NCI-H345 (cell line): Measurements from ENCODE around the gene KIF11.
"Not testable (repeated sequence)": the region's sequence is repeated elsewhere in the genome, so short reads cannot be mapped to it uniquely, and the experiment has no call there.

Experiments used
- DNase-seq: peaks from one replicate; lab custom pipeline; 2025; lab: John Stamatoyannopoulos, UW

The KIF11 gene

DNA sequence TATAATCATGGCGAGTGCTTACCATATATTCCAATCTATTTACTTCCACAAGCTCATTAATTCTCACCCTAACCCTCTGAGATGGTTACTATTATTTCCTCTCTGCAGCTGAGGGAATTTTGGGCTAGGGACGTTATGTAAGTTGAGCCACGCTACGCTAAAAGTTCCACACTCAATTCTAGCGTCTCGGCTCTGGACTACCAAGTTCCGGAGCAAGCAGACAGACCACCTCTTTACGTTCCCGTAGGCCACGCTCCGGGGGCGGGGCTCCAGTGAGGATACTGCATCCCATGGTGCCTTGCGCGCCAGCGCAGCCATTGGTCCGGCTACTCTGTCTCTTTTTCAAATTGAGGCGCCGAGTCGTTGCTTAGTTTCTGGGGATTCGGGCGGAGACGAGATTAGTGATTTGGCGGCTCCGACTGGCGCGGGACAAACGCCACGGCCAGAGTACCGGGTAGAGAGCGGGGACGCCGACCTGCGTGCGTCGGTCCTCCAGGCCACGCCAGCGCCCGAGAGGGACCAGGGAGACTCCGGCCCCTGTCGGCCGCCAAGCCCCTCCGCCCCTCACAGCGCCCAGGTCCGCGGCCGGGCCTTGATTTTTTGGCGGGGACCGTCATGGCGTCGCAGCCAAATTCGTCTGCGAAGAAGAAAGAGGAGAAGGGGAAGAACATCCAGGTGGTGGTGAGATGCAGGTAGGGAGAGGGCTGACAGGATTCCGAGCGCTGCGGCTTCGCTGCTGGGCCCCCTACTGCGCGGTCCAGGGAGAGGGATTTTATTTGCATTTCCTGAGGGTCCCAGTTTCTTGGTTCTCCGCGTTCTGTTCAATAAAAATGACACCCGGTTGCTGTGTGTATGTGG lies at the start of gene KIF11:
KIF11 (plus strand) TSS at position 370 of the 858 bp plus-strand sequence; CDS start at position 616, 246 bp downstream.
- DNase-seq: peak; percentile 96

DNA sequence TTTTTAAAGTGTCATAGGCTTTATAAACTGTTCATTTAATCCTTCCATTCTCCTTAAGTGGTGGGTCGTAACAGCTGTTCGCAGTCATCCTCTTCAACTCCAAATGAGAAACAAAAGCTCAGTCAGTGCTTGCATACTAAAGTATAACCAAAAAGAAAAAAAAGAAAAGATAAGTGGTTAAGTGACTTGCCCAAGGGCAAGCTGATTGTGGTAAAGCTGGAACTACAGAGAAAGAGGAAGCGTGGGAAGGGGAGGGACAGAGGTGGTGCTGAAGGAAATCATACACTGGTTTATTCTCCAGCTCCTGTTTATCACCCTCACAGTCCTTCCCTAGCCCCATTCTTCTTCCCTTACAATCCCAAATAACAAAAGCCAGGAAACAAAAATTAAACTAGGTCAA lies 48.6 kb upstream of the KIF11 start:
- peak; percentile 56 for DNase-seq

DNA sequence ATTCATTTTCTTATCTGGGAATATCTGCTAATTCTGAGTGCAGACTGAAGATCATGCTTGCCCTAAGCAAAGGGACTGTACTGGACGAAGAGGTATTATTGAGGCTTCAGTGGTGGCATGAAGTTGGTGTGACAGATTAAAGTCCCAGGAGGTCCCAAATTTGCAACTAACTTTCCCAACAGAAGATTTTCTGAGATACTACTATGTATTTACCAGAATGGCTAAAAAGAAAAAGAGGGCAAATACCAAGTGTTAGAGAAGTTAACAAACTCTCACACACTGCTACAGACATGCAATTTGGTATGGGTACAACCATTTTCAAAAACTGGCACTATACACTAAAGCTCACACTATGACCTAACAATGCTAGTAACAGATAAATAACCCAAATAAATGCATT lies 47.4 kb upstream of the KIF11 start:
- no peak for DNase-seq

DNA sequence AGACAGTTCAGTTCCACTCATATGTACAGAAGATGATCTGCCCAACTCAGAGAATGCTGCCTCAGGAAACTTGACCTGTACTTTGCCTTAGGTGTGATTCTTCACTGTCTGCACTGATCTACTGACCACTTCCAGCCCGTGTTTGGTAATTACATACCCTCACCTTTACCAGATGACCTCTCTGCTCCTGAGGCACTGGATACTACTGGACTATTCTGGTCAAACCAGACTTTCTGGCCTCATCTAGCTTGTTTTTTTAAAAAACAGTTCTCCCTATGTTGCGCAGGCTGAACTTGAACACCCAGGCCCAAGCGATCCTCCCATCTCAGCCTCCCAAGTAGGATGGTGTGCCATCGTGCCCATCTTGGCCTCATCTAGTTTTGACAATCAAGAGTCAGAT lies 45.3 kb upstream of the KIF11 start:
- no peak for DNase-seq

GRCh38 chr10:92550924-92551323 lies 42.0 kb upstream of the KIF11 start:
- no peak for DNase-seq

DNA sequence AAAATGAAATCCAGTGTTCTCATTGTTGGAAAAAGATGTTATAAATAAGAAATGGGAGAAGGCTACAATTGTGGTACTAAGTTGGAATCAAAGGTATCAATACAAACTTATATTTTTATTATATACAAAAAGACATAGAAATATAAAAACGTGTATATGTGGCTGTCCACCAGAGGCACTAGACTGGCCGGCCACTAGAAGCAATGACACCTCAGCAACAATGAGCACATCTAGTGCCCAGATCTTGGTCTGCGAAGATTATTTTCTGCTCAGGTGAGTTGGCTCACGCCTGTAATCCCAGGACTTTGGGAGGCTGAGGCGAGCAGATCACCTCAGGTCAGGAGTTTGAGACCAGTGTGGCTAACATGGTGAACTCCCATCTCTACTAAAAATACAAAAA lies 40.6 kb upstream of the KIF11 start:
- DNase-seq: no peak

DNA sequence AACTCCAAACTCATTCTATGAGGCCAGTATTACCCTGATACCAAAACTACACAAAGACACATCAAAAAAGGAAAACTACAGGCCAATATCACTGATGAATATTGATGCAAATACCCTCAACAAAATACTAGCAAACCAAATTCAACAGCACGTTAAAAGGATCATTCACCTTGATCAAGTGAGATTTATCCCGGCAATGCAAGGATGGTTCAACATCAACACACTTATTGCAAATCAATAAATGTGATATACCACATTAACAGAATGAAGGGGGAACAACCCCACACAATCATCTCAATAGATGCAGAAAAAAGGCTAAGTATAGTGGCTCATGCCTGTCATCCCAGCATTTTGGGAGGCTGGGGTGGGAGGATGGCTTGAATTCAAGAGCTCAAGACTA lies 39.0 kb upstream of the KIF11 start:
- no peak for DNase-seq

- no peak for DNase-seq
Observed at GRCh38 chr10:92559046-92559445, 33.9 kb upstream of the KIF11 start.

- DNase-seq: no peak
Observed at GRCh38 chr10:92562424-92562823, 30.5 kb upstream of the KIF11 start.

- DNase-seq: no peak
Observed at GRCh38 chr10:92567952-92568600, 24.9 kb upstream of the KIF11 start.

- DNase-seq: no peak
Observed at GRCh38 chr10:92569071-92569470, 23.9 kb upstream of the KIF11 start.

- not testable (repeated sequence) for DNase-seq
Observed at GRCh38 chr10:92569663-92570062, 23.3 kb upstream of the KIF11 start.

- no peak for DNase-seq
Observed at GRCh38 chr10:92571649-92572048, 21.3 kb upstream of the KIF11 start.

DNA sequence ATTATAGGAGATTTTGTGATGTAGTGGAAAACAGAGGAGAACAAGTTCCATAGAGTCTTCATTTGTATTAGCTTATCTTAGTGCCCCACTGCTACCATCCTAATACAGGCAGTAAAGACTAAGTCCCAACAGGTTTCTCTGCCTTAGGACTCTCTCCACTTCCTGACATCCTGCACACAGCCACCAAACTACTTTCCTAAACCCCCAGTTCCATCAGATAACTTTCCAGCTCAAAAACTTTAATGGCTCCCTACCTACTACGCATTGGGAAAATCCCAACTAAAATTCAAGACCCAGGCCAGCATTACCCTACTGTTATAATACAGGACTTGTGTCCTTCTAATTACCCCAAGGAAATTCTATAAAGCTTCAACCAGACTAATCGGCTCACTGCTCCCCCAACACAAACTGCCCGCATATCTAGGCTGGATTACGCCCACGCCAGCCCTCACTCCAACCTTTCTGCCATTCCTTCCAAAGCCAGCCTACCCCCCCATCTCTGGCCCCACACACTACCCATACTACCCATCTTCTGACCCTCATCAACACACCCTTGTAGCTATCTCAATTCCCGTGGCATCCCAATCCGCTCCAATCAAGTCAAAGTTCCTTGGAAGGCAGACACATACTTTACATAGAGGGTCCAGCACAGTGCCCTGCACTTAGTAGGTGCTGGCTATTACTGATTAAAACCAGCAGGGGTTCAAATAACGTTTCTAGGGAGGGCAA lies 20.4 kb upstream of the KIF11 start:
- DNase-seq: no peak

GRCh38 chr10:92573091-92573797 lies 19.7 kb upstream of the KIF11 start:
- peak; percentile 23 for DNase-seq

DNA sequence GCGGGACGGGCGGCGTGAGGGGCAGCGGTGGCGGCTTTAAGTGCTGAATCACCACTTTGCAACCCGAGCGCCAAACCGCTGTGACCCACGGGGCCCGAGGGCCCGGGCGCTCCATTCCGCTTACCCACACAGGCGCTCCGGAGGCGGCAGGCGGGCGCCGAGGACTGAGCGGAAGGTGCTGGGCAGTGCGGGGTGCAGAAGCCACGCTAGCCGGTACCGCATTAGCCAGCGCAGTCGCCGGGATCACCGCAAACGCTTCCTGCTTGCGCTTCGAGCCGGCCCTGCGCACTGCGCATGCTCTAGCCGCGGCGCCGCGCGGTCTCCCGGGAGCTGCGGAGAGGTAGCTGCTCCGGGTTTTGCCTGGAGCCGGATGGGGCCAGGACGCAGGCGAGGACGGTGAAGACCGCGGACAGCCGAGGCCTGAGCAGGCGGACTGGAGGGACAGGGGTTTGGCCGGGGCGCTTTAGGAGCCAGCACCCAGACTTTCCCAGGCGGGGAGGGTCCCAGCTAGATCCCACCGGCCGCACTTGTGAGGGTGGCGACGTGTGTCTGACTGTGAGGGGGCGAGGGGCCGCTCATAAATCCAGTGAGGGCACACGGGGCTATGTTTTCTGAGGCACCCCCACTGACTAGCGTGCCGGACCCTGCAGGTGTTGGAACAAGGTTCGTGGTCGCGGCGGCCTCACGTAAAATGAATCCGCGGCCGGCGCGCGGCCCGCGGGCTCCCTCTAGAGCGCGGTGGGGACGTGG lies 19.0 kb upstream of the KIF11 start, which contains the start of gene IDE:
IDE (minus strand) TSS at position 296 of the 750 bp plus-strand sequence; CDS start at position 222, 74 bp downstream.
- peak; percentile 75 for DNase-seq

DNA sequence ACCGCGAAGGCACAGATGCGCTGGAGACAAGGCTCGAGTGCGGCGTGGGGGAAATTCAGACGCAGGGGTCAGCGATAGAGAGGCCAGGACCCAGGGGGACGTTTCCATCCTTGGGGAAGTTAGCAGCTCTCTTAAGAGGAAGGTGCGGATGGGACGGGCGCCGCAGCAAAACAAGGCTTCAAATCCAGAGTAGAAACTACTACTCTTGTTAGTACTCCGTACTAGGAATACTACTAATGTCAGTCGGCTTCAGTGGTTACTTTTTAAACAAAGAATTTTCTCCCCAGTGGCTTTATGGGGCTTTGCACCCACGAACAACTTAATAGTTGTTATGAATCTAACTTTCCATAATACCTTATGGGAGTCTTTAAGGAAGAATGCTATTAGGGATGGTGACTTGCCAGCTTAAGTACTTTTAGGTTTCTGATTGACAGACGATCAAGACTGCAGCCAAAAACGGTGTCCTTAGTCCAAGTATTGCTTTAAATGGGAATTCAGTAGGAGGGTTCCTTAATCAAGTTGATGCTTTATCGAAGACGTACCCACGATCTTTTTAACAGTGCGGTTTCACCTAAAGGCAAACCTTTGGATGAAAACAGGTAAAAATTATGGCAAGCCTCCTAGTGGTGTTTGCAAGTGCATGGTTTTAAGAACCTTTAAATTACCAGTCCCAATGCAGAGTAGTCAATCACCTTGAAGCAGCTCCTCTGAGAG lies 18.2 kb upstream of the KIF11 start:
- no peak for DNase-seq

- no peak for DNase-seq
Observed at GRCh38 chr10:92575961-92576360, 17.0 kb upstream of the KIF11 start.

GRCh38 chr10:92582347-92582746 lies 10.6 kb upstream of the KIF11 start:
- DNase-seq: not testable (repeated sequence)
